ENCODE results near the gene FBN1.

Gene FBN1

DNA sequence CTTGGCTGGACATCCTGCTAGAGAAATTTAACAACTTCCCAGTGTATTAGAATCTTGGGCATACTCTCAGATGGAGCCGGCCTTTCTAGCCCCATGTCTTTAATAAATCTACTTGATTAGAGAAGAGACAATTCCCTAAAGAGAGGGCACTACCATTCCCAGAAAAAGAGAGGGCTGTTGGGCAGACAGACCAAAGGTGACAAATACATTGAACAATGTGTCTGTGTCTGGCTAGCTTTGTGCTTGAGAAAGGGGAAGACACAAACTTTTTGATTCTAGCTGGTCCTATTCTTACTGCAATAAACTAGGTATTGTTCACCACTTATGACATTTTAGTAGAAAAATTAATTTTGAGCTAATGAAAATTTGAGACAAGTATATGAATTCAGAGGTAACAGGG lies 256.6 kb downstream of the FBN1 start:
- DNase-seq: no peak

DNA sequence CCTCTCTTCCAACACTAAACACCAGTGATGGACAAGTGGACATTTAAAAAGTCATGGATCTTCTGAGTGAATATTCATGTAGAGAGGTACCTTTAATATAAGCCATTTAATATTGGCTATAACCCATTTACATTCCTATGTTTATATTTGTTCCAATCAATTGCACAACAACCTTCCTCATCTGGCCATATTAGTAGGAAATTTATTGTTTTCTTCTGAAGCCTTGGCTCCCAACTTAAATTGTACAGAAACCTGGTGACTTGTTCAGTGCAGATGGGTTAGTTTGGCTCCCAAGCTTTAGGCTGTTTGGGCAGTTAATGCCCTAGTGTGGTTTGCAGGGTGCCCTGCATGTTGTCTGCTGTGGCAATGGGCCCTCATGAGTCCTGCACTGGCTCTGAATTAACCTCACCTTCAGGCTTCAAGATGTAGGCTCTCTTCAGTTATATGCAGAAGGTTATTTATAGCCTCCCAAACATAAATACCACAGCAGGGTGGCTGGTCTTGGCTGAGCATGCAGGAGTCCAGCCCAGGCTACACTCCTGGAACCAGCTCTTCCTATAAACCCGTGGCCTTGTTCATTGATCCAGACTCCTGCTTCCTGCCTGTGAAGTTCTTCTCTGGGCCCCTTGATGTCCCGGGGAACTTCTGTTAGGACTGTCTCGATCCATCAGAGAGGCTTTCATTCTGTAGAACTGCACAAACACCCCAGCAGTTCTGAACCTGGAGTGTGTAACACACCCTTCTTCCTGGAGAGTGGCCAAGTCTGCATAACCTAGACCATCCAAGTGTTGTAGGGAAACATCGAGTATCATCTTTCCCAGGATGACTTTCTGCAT lies 257.3 kb downstream of the FBN1 start:
- no peak for DNase-seq

DNA sequence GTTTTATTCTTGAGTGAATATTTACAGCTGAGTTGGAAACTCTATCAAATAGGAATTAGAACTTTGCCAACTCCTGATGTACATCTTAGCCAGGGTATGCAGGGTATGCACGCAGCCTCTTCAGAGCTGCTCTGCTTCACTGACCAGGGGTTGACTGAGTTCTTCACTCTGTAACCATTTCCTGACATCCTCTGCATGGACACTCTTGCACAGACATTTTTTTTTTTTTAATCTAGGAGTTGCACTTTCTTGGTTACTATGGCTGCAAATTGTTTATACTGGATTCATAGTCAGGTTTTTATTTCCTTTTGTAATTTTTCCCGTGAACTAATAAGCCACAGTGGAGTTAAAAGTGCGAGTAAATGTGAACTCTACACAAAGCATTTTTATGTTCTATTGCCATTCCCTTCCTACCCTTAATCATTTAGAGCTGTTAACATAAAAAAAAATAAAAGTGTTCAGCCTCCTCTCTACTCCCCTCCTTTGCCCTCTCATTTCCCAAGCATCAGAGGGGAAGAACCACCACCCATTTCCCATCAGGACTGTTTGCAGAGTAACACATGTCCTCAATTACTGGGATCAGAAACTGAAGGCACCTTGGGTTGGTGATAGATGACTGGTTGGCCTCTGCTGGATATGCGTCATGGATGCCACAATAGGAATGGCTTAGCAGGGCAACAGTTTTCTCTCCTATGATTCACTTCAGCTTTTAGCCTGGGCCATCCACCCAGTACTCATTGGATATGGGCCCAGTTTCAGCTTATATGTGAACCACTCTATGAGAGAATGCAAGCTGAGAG lies 260.3 kb downstream of the FBN1 start:
- DNase-seq: no peak

DNA sequence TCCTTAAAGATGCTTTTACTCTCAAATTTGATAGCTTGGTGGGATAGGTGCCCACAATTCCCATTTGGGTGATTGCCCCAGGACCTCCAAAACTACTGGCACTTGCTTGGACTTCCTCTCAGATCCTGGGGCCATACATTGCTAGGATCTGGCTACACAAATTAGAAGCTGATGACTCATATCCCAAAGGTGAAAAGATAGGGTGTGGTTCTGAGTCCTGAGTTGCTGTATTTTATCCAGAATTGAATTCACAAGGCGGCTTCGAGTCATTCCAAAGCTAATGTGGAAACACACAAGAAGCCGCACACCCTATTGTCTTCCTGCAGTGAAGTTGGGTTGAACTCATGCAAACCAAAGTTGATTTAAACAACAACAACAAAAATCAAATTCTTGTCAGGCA lies 260.9 kb downstream of the FBN1 start:
- DNase-seq: no peak

DNA sequence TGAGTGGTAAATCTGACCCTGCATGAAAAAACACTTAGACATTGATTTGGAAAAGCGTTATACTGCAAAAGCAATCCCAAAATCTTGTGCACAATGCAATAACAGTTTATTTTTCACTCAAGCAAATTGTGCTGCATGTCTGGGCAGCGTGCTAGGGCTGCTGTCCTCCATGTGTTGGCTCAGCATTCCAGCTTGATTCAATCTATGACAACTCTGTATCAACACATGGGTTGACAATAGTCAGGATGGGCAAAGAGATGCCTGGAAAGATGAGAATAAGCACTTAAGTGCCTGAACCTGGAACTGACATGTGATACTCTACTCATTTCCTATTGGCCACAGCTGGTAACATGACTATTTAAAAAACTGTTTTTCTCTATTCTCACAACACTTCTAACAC lies 262.5 kb downstream of the FBN1 start:
- DNase-seq: no peak

DNA sequence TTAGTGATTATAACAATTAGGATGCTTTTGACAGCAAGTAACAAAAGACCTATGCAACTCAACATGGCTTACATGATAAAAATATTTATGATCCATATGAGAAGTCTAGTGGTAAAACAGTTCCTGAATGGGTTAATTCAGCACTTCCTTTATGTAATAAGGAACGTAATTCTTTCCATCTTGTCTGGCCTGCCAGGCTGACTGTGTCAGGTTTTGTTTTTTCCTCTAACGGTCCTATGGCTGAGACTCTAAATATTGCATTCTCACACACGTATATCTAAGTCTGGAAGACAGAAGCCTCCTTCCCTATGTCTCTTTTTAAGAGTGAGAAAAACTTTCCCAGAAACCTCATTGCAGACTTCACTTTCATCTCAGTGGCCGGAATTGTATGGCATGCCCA lies 263.6 kb downstream of the FBN1 start:
- no peak for DNase-seq

DNA sequence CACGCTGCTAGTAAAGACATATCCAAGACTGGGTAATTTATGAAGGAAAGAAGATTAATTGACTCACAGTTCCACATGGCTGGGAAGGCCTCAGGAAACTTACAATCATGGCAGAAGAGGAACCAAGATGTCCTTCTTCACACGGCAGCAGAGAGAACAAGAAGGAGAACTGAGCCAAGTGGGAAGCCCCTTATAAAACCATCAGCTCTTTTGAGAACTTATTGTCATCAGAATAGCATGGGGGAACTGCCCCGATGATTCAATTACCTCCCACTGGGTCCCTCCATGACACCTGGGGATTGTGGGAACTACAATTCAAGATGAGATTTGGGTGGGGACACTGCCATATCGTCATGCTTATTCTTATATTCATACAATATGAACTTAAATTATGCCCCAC lies 265.3 kb downstream of the FBN1 start:
- no peak for DNase-seq

DNA sequence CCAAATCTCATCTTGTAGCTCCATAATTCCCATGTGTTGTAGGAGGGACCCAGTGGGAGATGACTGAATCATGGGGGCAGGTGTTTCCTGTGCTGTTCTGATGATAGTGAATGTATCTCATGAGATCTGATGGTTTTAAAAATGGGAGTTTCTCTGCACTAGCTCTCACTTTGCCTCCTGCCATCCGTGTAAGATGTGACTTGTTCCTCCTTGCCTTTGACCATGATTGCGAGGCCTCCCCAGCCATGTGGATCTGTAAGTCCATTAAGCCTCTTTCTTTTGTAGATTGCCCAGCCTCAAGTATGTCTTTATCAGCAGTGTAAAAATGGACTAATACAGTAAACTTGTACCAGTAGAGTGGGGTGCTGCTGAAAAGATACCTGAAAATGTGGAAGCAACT lies 269.7 kb downstream of the FBN1 start:
- DNase-seq: no peak

DNA sequence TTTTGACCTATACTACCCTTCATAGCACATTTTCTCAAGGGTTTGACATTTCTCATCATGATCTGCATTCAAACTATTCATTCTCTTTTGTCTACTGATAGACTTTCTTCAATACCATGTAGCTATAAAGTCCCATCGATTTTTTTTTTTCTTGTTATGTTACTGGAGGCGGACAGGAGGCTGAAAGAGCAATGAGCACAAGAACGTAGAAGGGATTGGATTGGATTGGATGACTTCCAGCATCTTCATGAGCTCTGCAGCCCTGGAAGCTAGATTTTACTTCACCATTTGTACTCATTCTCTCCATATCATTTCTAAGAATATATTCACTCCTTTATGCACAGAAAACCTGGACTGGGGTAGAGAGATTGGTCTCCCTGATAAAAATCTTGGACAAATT lies 271.0 kb downstream of the FBN1 start:
- DNase-seq: no peak

DNA sequence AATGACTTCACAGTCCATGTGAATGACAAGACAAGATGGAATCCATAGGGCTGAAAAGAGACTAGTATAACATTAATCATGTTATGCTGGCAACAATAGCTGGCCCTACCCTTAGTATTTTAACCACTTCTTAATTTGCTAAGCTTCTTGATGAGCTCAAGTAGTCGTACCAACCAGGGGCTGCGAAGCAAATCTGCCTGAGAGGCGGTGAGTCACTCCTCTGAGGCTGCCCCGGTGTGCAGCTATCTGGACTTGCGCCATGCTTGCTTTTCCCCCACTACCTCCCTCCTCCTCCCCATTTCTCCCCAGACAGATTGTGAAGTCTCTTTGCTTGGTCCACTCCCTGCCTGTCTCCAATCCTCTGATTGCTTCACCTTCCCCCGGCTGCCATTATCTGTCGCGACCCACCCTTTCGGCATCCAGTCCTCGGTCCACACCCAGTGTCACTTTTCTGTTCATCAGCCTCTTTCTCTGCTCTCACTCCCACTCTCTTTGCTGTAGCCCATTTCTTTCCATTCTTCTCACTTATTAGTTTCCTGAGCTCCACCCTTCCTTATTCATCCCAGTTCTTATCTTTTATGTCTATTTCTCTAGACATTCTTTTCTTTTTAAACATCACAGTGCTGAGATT lies 271.6 kb downstream of the FBN1 start:
- no peak for DNase-seq

DNA sequence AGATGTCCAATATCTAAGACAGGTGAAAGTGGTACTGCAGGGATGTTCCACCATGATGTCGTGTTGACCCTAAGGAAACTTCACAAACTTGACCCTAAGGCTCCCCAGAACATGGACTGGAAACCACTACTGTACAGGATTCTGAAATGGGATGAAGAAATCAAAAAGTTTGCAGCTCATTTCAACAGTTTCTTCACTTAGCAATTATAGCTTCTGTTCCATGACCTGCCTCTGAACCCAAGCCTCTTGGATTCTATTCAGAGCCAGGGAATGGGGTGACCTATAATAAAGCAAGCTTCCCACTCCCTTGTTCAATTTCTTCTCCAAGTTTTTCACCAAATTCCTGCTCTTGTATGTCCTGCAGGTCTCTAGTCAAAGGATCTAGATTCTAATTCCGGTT lies 273.5 kb downstream of the FBN1 start:
- no peak for DNase-seq

DNA sequence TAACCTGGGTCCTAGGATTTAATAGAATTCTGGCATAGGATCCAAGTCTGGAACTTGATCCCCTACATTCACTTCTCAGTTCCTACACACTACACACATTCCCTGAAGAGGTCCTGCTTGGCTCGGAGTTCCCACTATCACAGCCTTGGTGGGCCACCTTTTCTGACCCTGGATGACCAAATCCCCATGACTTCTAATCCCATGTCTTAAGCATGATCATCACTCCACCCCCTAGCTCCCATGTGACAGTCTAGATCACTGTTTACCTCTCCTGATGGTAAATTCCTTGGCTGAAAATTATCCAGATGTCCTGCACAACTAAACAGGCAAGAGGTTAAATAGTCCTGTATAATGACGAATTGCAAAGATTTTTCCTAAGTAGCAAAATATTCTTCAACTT lies 274.0 kb downstream of the FBN1 start:
- DNase-seq: no peak

DNA sequence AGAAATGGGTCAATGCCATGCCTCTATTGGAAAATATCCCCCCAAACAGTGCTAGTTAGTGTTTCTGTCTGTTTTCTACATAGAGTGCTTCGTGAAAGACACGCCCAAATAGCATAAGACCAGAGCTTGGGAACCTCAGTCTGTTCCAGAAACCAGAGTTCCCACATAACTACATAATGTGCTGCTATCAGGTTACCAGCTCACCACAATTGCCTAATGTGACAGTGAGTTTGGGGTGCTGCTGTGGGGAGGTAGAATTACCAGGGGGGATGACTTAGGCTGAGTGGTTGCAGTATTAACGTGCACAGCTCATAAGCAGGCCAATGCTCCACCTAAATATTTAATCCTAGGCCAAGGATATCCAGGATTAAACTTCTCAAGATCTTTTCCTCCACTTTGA lies 275.0 kb downstream of the FBN1 start:
- no peak for DNase-seq

DNA sequence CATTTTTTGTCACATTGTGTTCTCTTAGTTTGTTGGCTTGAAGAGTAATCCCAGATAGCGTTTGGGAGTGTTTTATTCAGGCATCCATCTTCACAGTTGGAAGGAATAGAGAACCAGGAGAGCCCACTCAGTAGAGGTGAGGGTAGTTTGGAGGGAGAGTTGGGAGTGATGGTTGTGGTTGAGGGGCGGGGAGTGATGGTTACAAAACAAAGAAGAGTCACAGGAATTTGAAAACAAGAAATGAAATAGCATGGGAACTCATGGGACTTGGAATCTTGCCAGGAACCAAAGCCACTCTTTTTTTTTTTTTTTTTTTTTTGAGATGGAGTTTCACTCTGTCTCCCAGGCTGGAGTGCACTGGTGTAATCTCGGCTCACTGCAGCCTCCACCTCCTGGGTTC lies 278.0 kb downstream of the FBN1 start:
- DNase-seq: no peak

DNA sequence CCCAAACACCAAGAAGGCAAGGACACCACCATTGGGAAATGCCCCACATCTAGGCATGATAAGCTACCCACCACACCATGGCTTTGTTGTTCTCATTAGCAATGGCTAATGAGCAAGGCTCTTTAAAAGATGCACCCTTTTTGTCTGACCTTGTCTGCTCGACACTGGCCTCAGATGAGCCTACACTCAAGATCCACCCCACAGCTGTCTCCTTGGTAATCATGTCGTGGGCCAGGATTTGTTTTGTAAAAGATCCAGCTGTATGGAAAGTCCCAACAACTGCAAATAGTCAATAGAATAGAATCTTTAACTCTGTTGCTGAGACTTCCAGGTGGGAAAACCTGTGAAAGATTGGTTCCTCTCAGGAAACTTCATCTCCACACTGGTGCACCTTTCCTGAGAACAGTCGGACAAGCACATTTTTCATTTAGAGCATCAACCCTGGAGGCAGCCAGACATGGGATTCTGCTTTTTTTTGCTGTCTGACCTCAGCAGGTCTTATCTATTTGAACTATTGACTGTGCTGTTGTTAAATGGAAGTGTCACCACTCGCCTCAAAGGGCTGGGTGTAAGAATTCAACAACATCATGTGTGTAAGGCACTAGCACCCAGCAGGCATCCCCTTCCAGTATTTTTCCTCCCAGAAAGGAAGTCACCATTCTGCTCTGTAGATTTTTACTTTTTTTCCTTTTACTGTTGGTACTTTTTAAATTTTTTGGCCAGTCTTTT lies 278.8 kb downstream of the FBN1 start:
- no peak for DNase-seq

DNA sequence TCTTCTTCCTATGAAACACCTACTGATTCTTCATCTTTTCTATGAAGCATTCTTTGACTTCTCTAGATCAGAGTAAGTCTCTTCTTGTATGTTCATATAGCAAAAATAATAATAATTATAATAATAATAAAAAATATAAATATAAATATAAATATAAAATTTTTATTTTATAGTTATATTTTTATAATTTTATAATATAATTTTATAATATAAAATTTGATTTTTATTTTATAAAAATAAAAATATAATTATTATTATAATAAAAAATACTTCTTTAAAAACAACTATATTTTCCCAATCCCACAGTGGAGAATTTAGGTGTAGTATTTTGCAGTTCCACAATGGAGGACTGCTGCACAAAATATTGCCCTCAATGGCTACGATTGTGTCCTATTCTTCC lies 279.9 kb downstream of the FBN1 start:
- DNase-seq: no peak

DNA sequence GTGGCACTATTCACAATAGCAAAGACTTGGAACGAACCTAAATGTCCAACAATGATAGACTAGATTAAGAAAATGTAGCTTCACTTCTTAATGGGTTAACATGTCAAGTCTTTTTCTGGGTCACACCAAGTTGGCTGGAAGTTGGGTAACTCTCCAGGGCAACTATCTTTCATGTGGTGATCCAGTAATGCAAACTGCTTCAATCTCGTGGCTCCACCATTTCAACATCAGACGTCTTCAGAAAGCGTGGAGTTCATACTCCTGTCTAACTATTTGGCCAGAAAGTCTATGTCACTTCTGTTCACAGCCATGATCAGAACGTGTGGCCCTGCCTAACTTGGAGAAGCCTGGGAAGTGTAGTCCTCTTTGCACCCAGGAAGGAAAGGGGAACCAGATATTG lies 282.0 kb downstream of the FBN1 start:
- no peak for DNase-seq

DNA sequence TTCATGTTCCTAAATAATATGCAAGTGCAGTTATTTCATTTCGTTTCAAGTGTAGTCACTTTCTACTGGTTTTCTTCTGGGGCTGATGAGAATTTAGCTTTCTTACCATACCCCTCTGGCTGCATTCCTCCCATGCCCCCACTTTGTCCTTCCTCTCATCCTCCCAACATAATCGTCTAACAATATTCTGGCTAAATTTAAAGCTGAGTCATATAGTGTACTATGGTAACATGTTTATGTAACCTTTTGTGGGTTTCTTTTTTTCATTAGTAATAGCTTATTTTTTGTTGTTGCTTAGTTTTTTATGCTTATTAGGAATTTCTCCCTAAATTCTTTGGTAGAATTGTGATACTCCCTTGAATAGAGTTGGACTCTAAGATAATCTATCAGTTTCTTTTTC lies 283.8 kb downstream of the FBN1 start:
- DNase-seq: no peak

DNA sequence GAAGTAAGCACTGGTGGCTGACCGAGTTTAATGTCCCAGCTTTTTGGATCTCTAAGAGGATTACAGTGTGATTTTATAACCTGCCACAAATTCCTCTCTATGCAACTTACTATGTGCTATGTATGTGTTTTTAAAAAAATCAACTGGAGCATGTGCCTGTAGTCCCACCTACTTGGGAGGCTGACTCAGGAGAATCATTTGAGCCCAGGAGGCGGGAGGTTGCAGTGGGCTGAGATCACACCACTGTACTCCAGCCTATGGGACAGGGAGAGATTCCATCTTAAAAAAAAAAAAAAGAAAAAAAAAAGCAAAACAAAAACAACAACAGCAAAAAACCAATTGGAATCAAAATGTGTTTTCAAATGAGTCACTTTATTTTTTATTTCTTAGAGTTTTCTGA lies 284.7 kb downstream of the FBN1 start:
- DNase-seq: no peak
